Keratinocyte (primary cell): Measurements from ENCODE around the gene BMPR1B. TPM values are rescaled to one million over a fixed set of nuclear protein-coding genes. Genes with fewer than 3 reads are reported as not detected.

Source experiments
- DNase-seq: peaks from one replicate; pipeline ENCODE4 v3.0.0-alpha.2; 2011; ENCODE audit warnings: low read depth, missing footprints, low spot score
- FAIRE-seq: peaks from 2 replicates; lab custom pipeline; 2011; peaks lifted over from hg19 to GRCh38; lab: Jason Lieb, UNC
- H2AFZ ChIP-seq: 2 replicates; pipeline ENCODE4 v1.6.0; 2012; ENCODE audit warnings: low read length, control low read depth, inconsistent platforms; ENCODE audit not compliant: control insufficient read depth
- H3K27ac ChIP-seq: 2 replicates; pipeline ENCODE4 v1.5.1; 2011; ENCODE audit warnings: low read length; ENCODE audit not compliant: control insufficient read depth, insufficient read depth
- H3K27me3 ChIP-seq: 3 replicates; pipeline ENCODE4 v1.6.0; 2011; ENCODE audit warnings: low read length; ENCODE audit not compliant: control insufficient read depth, insufficient read depth; ENCODE audit errors: extremely low read depth
- H3K36me3 ChIP-seq, 2 experiments: 2 replicates in 1 of 2; 3 replicates in 1 of 2; pipeline ENCODE4 v1.5.1; 2011; ENCODE audit warnings: low read length in 2 of 2, mild to moderate bottlenecking in 1 of 2; ENCODE audit not compliant: control insufficient read depth in 2 of 2, insufficient read depth in 2 of 2; ENCODE audit errors: extremely low read depth in 1 of 2
- H3K4me1 ChIP-seq: 3 replicates; pipeline ENCODE4 v1.5.1; 2011; ENCODE audit warnings: low read length; ENCODE audit not compliant: control insufficient read depth, insufficient read depth; ENCODE audit errors: extremely low read depth
- H3K4me2 ChIP-seq: 3 replicates; pipeline ENCODE4 v1.6.0; 2011; ENCODE audit warnings: low read depth, low read length; ENCODE audit not compliant: control insufficient read depth, insufficient read depth; ENCODE audit errors: extremely low read depth
- H3K4me3 ChIP-seq, 3 experiments: fragments of 200-600 bp in 1 of 3; sonication (generic) in 1 of 3; 2 replicates in 2 of 3; 3 replicates in 1 of 3; pipeline ENCODE4 v1.5.1; 2011 to 2016; ENCODE audit warnings: low read length in 3 of 3, mild to moderate bottlenecking in 3 of 3, control low read depth in 2 of 3, inconsistent platforms in 1 of 3, low read depth in 1 of 3, mixed read lengths in 1 of 3, mixed run types in 1 of 3, moderate library complexity in 1 of 3; ENCODE audit not compliant: control insufficient read depth in 2 of 3, insufficient read depth in 2 of 3; ENCODE audit errors: extremely low read depth in 1 of 3
- H3K79me2 ChIP-seq: 2 replicates; pipeline ENCODE4 v1.6.0; 2012; ENCODE audit warnings: low read length; ENCODE audit not compliant: control insufficient read depth, insufficient read depth
- H3K9ac ChIP-seq: 3 replicates; pipeline ENCODE4 v1.6.0; 2011; ENCODE audit warnings: low read length; ENCODE audit not compliant: control insufficient read depth, insufficient read depth; ENCODE audit errors: extremely low read depth
- H3K9me1 ChIP-seq: 3 replicates; pipeline ENCODE4 v1.6.0; 2011; ENCODE audit warnings: low read length; ENCODE audit not compliant: control insufficient read depth, insufficient read depth; ENCODE audit errors: extremely low read depth
- H3K9me3 ChIP-seq: 2 replicates; pipeline ENCODE4 v1.5.1; 2012; ENCODE audit warnings: low read depth, low read length; ENCODE audit not compliant: control insufficient read depth
- H4K20me1 ChIP-seq: 3 replicates; pipeline ENCODE4 v1.6.0; 2011; ENCODE audit warnings: low read length; ENCODE audit not compliant: control insufficient read depth, insufficient read depth; ENCODE audit errors: extremely low read depth
- CTCF ChIP-seq, 3 experiments: IDR thresholded peaks in 1 of 3; conservative IDR thresholded peaks in 1 of 3; optimal IDR thresholded peaks in 1 of 3; 2 replicates in 2 of 3; 3 replicates in 1 of 3; pipeline versions ENCODE3 to v1.5.1; 2011; ENCODE audit warnings: low read length in 3 of 3, mild to moderate bottlenecking in 3 of 3, moderate library complexity in 2 of 3, control low read depth in 1 of 3, inconsistent platforms in 1 of 3; ENCODE audit not compliant: insufficient read depth in 2 of 3; ENCODE audit errors: extremely low read depth in 1 of 3
- EZH2 ChIP-seq: IDR thresholded peaks from one replicate; pipeline ENCODE4 v1.6.1; 2012; ENCODE audit warnings: inconsistent platforms, mild to moderate bottlenecking, low read length, moderate library complexity
- dilution Hi-C: fragments of 300-500 bp; cut with MboI; formaldehyde crosslinking; loops from one replicate; pipeline ENCODE4 v1.7.0; 2020; ENCODE audit warnings: low sequenced_read_pairs; ENCODE audit not compliant: extremely low pct_ligation_motif_present
- polyA plus RNA-seq, 5 experiments: library from polyadenylated mRNA; depleted of rRNA in 3 of 5; stranded (reverse) in 3 of 5; stranded (forward) in 1 of 5; unstranded in 1 of 5; fragments of >200 nt; gene quantifications; 1 replicate in 1 of 5; 2 replicates in 3 of 5; 3 replicates in 1 of 5; pipeline versions ENCODE4 v1.2.1 to v1.2.3, GENCODE V29; 2011 to 2012; ENCODE audit warnings: missing spikeins in 2 of 5, low read depth in 1 of 5, low replicate concordance in 1 of 5

The BMPR1B gene
- polyA plus RNA-seq, 1 donor (not counting 4 experiments of a cell fraction or from before 2014, with no cell fraction given): 0.89 TPM

- Histone ChIP-seq H3K4me3 (no peak overlapping the region), H3K27me3 (no peaks in the 10 kb centered on the region), H3K9me3 (no peaks in the 10 kb centered on the region), H3K27ac (no peak overlapping the region), H3K9ac (no peak overlapping the region), H3K4me1 (no peaks in the 10 kb centered on the region), H3K79me2 (no peaks in the 10 kb centered on the region), H3K4me2 (no peak overlapping the region), H2AFZ (no peak overlapping the region), H3K9me1 (no peaks in the 10 kb centered on the region), H3K36me3 (no peaks in the 10 kb centered on the region), H4K20me1 (no peaks in the 10 kb centered on the region)
- TF ChIP-seq CTCF (optimal IDR thresholded peaks at IDR 0.05 in 1 of 3, IDR thresholded peaks at IDR 0.05 in 1 of 3, conservative IDR thresholded peaks at IDR 0.05 in 1 of 3; ENCODE audit: extremely low read depth in 1 of 3, insufficient read depth in 2 of 3, low read length in 3 of 3) (no peak), EZH2 (no peak)
- dilution Hi-C loops: no loop called here
- DNase-seq (no peak), FAIRE-seq (no peak)
Measured at GRCh38 chr4:94911106-94911505, 153.4 kb downstream of the BMPR1B start.

- no peak for FAIRE-seq
- Histone ChIP-seq H3K4me1 (no peaks in the 10 kb centered on the region), H3K9ac (no peak overlapping the region), H3K79me2 (no peaks in the 10 kb centered on the region), H3K4me2 (no peak overlapping the region), H3K9me1 (no peaks in the 10 kb centered on the region), H3K27ac (no peak overlapping the region), H4K20me1 (no peaks in the 10 kb centered on the region), H3K9me3 (no peaks in the 10 kb centered on the region), H3K36me3 (no peaks in the 10 kb centered on the region), H3K4me3 (no peak overlapping the region), H3K27me3 (no peaks in the 10 kb centered on the region), H2AFZ (no peak overlapping the region)
- TF ChIP-seq CTCF (optimal IDR thresholded peaks at IDR 0.05 in 1 of 3, IDR thresholded peaks at IDR 0.05 in 1 of 3, conservative IDR thresholded peaks at IDR 0.05 in 1 of 3; ENCODE audit: extremely low read depth in 1 of 3, insufficient read depth in 2 of 3, low read length in 3 of 3) (no peak), EZH2 (no peak)
- dilution Hi-C loops: no loop called here
- DNase-seq: no peak
Measured at GRCh38 chr4:94912606-94913005, 154.9 kb downstream of the BMPR1B start.
